Fibroblast of skin of scalp (primary cell): ENCODE data around the gene CCDC12.

Experiments
- DNase-seq: peaks from one replicate; pipeline ENCODE4 v3.0.0-alpha.2; 2013

CCDC12 gene

DNA sequence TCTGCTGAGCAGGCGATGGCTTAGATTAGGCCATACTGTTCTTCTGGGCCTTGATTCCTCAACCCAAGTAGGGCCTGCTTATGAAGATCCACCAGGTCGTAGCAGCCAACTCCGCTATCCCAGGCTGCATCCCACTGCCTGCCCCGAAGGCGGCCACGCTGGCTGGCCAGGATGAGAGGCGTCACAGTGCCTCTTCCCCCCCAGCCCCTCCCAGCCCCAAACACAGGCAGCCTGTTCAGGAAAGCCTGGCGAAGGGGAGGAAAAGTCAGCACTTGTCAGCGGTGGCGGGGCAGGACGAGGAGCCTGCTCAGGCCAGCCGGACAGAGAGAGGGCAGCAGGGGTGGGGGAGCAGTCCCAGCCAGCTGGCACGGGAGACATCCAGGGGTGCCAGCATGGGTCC lies 87.8 kb downstream of the CCDC12 start:
- DNase-seq: no peak

DNA sequence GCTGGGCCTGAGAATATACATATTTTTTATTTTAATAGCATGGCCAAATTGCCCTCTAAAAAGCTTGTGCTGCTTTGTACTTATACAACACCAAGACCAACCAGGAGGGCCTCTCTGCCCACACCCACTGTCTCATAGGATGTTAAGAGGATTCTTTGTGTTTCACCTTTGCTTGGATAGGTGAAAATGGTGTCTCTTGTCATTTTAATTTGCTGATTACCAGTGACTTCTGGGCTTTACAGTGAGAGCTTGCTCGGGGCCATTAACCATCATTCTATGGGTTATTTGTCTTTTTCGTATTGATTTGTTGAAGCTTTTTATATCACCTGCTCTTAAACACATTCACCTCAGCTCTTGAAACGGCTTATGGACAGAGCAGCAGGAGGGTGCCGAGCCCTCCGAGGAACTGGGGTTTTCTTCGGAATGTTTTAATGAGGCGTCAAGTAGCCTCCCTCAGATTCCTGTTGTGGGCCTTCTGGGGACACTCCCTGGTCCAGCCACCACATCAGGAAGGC lies 88.5 kb downstream of the CCDC12 start:
- no peak for DNase-seq

DNA sequence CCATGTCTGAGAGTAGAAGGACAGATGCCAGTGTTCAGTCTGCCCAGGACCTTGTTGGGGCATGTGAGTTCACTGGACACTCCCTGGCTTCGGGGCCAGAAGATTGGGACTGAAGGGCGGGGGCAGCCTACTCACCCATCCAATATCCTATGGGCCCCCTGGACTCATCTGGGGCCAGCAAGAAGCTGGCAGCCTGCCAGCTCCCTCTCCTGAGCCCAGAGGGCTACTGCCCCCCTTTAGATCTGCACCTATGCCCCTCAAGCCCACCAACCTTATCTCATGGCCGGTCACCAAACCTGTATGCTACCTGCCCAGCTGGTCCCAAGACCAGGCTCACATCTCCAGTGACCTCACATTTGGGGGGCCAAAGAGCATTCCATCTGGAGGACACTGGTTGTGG lies 90.9 kb downstream of the CCDC12 start:
- DNase-seq: no peak

DNA sequence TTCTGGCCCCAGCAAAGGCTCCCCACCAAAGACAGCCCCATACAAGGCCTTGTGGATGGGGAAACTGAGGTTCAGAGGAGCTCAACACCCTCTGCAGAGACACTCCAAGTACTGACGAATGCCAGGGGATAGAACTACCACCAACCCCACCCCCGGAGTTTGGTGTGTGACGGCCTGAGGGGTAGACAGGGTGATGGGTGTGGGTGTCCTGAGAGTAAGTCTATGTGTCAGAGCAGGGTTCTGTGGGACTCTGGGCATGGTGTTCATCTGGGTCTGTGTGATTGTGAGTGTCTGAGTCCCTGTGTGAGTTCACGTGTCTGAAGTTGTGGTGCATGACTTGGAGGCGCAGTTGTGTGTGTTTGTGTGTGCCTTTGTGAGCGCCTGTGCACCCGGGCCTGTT lies 91.6 kb downstream of the CCDC12 start:
- no peak for DNase-seq

DNA sequence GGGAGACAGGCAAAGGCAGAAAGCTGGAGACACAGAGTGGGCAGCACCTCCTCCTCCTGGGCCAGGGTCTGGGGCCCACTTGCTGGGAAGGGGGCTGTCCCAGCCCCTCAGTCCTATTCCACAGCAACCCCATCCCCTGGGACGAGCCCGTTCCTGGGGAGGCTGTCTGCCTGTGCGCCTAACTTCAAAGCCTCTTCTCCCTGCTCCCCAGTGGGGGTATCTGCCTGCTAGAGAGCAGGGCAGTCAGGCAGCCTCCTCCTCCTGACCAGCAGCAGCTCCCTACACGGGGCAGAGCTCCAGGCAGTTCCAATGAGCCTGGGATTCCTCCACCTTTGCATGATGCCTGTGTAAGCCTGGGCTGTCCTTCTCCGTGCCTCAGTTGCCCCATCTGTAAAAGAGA lies 92.1 kb downstream of the CCDC12 start:
- no peak for DNase-seq

DNA sequence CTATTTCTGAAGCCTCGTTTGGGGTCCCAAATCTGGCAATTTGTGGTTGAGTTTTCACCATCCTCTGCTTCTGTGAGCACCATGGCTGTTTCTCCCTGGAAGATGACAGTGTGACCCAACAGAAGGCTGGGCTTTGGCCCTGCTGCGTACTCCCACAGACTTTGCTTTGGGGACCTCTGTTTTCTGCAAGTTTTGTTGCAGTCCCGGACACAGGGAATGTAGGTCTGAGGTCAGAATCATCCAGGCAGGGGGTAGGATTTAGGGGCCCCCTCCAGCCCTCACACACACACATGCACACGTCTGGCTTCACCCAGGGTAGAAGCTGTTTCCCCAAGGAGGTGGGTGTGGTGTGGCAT lies 92.7 kb downstream of the CCDC12 start:
- no peak for DNase-seq

DNA sequence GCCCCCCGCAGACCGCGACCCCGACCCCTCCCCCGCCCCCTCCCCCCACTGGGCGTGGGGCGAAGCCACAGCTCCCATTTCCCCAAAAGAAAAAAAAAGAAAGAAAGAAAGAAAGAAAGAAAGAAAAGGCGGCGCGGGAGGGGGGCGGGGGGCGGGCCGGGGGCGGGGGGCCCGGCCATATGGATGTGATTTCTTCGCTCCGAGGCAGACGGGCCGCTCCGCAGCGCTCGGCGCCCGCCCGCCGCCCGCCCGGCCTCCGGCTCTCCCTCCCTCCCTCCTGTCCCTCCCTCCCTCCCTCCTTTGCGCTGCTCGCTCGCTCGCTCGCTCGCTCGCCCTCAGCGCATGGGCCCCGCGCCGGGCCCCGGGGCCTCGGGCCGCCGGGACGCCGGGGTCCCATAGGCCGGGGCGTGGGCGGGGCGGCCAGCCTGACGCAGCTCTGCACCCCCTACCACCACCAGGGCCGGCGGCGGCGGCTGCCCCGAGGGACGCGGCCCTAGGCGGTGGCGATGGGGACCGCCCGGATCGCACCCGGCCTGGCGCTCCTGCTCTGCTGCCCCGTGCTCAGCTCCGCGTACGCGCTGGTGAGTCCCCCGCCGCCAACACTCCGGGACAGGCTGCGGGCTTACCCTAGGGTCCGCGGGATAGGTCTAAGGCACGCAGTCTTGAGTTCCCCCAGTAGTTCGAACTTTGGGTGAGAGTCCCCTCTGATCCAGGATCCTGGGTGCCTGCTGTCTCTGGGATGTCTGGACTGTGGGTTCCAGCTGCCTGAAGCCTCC lies 93.3 kb downstream of the CCDC12 start:
- DNase-seq: peak; percentile 60

DNA sequence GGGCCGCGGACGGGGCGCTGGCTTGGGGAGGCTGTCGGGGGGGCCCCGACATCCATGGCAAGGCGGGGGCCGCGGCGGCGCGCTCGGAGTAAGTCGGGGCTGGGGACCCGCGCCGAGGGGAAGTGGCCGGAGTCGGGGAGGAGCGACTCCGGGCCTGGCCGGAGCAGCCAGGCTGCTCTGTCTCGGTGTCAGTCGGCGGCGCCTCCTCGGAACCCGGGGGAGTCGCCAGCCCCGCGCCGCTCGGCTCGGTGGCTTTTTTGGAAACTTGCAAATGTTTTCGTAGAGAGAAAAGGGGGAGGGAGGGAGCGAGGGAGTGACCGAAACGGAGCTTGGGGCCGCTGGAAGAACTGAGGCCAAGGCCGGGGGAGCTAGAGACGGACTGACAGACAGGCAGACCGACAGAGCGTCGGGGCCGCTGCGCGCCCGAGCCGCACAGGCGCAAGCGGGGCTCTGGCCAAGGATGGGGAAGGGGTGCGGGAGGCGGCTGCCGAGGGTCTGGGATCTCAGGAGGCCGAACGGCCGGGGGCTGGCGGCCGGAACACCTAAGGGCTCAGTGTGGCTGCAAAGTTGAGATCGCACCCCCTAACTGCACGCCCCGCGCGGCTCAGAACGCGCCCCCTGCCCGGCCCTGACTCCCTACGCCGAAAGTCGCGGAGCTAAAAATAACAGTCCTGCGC lies 94.0 kb downstream of the CCDC12 start:
- peak; percentile 57 for DNase-seq

DNA sequence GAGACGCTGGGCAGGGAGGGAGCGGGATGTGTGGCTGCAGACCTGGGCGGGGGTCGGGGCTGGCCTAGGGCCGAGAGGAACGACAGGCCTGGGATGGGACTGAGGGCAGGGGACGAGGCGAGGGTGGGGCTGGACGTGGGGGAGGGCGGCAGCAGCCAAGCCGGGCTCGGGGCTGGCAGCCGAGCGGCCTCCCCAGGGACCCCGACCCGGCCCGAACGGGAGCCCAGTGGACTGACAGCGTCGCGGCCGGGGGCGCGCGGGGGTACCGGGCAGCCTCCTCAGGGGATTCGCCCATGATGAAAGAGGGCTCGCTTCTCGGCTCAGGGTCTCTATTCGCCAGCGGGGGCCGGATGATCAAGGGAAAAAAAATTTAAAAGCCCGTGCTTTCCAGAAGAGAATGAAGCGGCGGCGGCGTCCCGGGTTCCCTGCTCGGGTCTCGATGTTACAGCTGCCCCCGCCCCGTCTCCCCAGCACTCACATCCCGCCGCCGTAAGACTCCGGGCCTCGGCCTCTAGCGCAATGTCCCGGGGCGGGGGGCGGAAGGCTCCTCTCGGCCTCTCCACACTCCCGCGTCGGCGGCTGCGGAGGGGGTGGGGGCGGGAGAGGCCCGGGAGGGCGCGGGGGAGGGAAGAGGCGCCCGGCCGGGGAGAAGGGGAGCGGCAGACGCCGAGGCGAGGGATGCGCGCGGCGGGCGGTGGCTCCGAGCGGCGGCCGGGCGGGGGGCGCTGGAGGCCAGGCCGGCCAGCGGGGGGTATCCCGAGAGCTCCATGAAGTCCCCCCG lies 94.8 kb downstream of the CCDC12 start:
- peak; percentile 66 for DNase-seq

DNA sequence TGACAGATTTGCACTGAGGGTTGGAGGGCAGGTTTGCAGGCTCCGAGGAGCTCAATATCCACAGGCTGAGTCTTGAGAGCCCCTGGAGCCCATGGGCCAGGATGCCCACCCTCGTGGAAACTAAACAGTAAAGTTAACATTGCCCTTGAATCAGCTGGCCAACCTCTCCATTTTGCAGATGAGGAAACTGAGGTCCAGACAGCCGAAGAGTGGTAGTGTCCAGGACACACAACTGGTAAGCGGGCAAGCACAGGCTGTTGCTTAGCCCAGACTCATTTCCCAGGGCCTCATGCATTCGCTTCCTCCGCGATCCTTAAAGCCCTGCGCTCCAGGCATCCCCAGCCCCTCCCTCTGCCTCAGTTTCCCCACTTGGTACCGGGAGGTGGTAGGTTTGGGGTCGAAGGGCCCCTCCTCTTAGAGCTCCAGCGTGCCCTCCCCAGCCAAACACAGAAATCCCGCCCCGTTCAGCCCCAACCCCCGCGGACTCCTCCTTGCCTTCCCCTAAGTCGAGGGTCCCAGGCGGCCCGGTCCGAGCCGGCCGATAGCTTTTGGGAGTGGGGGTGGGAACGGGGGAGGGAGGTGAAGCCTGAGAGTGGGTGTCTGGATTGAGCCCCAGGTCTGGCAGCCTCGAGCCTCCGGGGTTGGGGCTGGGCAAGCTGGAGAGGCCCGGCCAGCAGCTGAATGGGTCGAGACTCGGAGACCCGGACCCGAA lies 95.5 kb downstream of the CCDC12 start:
- DNase-seq: no peak

DNA sequence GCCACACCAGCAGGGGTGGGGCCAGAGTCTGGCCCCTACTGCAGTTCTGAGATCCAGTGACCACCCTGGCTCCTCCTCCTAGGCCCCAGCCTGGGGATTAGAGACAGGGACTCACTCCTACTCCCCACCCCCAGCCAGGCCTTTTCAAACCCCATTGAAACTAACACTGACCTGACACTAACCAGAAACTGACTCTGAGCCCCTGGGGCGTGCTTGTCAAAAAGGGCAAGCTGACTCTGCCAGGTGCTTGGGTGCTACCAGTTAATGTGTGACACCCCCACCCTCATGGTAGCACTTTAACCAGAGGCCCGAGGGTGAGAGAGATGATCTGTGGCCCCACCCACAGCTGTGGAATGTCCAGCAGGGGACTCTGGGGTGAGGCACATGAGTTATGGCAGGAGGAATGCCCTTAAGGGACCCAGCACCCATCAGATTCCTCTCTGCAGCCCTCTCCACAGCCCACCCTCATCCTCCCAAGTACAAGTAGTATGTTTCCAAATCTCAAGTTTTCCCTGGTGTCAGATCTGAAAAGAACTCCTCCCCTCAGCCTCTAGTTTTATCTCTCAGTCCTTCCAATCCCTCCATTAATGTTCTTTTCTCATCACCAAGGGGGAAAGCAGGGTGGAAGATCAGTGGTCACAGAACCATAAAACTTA lies 97.6 kb downstream of the CCDC12 start:
- DNase-seq: peak; percentile 56

DNA sequence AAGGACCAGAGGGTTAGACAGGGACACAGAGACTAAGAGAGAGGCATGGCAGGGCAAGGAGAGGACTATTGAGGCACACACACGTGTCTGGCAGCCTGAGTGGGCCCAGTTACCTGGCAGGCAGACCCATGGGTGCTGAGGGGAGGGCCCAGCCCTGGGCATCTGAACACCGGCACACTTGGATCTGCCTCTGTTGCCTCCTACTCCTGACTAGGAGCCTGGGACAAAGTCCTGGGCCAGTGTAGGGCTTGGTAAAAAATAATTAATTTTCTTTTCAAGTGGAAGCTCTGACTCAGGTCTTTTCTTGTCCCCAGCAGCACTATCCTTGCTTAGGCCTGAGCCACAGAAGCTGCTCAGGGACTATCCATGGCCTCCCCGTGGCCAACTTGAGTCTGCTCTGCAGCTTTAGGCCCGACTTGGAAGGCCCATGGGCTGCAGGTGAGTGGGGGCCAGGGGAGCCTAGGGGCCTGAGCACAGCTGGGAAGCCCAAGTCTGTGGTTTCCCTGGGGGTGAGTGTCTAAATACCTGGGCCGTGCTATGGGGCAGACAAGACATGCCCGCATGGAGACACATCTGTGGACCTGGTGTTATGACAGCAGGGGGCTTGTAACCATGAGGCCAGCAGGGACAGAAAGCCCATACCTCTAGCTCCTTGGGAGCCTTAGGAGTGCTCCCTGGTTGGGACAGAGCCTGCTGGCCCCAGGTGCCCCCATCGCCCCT lies 99.0 kb downstream of the CCDC12 start, which contains the start of gene PTH1R:
TSS of gene PTH1R (plus strand) at position 316 of the 720 bp plus-strand sequence. CDS start 5,839 bp downstream, outside the sequence.
- no peak for DNase-seq

DNA sequence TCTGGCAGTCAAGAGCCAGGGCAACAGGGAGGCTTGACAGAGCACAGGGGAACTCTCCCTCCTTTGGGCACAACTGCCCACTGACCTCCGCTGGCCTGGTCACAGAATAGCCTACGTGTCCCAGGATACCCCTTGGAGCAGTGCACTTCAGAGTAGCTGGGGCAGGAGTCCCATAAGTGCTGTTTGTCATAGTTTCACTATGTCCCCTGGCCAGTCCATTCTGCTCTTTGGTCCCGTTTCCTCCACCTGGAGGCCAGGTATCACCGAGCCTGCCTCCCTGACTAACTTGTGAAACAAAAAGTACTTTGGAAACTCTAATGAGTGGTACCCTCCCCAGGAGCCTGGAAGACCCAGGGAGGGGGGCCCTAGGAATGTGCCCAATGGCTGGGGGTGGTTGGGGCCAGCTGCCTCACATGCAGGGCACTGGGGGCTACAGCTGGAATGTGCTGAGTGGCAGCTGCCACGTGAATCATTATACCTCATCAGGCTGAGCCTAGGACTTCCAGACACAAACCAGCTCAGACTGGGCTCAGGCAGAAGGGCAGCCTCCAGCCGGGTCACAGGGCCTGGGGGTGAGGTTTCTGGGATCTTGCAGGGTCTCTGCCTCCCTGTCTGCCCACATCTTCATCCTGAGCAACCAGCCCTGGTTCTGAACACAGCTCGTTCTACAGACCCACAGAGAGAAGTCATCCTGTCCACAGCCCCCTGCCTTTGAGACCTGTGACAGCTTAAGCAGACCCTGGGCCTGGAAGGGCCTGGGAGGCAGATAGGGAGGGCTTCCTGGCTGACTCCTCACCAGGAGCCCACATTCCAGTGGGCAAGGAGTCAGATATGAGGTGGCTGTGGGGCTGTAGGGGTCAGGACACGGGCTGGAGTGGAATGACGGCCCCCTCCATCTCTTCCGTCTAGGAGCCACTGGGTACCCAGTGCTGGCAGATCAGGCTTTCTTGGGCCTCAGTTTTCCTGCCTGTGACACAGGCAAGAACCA lies 99.9 kb downstream of the CCDC12 start:
- DNase-seq: no peak

DNA sequence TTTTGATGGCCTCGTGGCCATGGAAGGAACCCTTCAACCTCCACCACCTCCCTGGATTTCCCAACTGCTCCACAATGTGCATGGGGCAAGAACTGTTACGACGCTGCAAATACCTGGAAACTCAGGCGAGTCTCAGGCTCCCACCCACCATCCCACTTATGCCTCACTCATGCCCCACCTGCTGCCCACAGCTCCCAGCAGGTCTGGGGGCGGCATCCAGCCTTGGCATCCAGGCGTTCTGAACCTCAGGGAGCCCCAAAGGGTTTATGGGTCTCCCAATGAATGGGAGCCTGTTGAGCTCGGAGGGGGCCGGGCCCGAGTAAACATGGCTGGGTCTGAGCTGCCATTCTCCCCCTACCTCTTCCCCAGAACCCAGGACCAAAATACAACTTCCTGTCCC lies 101.0 kb downstream of the CCDC12 start:
- DNase-seq: no peak

DNA sequence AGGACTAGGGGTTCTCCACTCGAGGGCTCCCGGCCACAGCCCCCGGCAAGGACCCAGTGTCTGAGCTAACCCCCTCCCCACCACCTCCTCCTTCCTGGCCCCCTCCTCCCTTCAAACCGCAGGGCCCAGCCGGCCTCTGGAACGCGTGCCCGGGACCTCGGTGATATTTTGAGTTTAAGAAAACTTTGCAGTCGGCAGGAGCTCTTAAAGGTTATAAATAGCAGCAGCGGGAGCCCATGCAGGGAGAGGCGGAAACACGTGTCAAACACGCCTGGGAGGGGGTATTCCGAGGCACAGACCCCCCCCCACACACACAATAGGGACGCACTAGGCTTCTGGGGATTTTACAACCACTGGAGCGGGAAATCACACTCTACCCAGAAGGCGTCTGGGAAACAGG lies 102.1 kb downstream of the CCDC12 start:
- DNase-seq: peak; percentile 66

DNA sequence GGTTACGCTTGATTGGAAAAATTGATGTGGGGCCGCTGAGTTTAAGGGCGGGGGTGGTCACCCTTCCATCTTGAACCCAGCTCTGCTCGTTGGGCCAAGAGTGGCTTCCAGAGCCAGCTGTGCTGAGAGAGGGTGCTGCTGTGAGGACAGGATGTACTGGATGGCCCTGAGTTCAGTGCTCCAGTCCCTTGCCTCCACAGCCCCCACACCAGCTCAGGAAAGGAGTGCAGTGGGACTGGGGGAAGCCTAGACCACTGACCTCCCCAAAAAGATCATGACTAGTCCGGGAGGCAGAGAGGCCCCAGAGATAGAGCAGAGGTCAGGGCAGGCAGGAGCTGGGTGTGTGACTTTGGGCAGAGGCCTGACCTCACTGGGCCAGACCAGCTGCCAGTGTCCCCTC lies 103.0 kb downstream of the CCDC12 start:
- no peak for DNase-seq
